GM12874 (cell line): ENCODE data around the gene LCN12.

Experiments
- TF ChIP-seq, protein P1 (sequence below): IDR thresholded peaks from 2 replicates; pipeline ENCODE4 v1.5.1; 2011; ENCODE audit warnings: low read depth, mild to moderate bottlenecking, control low read depth, low read length, moderate library complexity; ENCODE audit not compliant: insufficient read depth

Gene LCN12

DNA sequence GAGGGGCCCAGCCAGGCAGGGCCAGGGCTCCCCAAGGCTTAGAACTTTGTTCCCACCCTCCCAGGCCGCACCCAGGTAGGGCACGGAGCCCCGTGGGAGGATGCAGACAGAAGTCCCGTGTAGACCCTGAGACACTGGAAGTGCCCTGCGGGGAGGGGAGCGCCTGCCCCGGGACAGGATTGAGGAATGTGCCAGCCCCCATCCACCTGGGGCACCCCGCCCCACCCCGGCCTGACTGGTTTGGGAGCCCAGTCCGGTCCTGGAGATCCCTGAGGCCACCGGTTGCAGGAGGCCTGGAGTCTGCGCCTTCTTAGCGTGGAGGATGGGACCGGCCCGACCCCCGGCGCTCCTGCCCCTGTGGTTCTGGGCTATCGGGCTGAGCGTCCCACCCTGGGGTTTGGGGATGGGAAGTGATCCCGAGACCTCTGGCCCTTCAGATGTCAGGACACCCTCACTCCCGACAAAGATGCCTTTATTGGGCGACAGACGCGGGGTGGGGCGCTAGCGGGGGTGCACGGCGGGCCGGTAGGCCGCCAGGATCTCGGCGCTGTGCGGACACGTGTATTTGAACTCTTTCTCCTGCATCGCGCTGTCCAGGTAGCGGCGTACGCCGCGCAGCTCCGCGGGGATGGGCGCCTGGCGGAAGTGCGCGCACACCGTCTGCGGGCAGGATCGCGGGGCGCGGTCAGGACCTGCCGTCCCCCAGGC lies 42.3 kb downstream of the LCN12 start:
- TF ChIP-seq, protein P1, sequence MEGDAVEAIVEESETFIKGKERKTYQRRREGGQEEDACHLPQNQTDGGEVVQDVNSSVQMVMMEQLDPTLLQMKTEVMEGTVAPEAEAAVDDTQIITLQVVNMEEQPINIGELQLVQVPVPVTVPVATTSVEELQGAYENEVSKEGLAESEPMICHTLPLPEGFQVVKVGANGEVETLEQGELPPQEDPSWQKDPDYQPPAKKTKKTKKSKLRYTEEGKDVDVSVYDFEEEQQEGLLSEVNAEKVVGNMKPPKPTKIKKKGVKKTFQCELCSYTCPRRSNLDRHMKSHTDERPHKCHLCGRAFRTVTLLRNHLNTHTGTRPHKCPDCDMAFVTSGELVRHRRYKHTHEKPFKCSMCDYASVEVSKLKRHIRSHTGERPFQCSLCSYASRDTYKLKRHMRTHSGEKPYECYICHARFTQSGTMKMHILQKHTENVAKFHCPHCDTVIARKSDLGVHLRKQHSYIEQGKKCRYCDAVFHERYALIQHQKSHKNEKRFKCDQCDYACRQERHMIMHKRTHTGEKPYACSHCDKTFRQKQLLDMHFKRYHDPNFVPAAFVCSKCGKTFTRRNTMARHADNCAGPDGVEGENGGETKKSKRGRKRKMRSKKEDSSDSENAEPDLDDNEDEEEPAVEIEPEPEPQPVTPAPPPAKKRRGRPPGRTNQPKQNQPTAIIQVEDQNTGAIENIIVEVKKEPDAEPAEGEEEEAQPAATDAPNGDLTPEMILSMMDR, result no peak

DNA sequence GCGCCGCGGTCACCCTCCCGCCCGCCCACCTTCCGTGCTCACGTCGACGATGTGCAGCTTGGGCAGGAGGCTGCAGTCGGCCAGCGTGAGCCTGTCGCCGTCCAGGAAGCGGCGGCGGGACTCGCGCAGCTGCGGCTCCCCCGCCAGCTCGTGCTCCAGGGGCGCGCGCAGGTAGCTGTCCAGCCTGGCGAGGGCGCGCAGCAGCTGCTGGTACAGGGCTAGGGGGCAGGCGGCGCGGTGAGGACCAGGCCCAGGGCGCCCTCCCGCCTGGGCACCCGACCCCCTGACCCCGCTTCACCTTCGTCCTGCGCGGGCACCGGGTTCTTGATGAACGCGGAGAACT lies 42.8 kb downstream of the LCN12 start:
- TF ChIP-seq, protein P1, result no peak

DNA sequence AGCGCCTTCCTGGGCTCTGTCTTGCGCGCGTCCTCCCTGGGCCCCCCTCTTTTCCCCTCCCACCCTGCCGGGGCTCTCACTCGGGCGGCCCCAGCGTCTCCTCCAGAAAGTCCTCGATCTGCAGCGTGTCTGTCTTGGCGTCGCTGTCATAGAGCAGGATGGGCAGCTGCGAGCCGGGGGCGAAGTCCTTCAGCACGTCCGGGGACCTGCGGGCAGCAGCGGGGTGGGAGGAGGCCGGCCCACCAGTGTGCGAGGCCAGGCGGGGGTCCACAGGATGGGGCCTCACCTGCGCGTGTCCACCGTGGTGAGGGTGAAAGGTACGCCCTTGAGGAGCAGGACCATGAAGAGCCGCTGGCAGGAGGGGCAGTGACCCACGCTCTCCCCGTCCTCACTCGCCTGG lies 43.3 kb downstream of the LCN12 start:
- TF ChIP-seq, protein P1, result no peak

DNA sequence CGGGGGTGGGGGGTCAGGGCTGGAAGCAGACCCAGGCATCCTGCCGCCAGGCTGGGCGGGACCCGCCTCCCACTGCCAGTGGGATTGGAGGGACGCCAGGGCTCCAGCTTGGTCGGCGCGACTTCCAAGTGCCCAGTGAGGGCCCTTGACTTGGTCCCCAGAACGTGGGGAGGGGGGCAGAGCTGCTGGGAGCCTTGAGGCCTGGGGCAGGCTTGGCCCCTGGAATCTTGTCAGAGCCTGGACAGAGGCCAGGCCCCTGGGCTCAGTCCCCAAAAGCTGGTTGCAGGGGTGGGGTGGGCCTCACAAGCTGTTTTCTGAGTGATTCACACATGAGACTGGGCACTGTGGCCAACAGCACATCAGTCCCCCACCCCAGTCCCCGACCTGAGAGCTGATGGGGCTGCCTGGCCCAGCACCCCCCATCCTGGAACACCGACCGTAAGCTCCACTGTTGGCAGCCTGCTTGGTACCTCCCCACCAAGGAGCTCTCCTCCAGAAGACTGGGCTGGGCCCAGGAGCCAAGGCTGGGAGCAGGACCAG lies 43.8 kb downstream of the LCN12 start:
- TF ChIP-seq, protein P1, result no peak

DNA sequence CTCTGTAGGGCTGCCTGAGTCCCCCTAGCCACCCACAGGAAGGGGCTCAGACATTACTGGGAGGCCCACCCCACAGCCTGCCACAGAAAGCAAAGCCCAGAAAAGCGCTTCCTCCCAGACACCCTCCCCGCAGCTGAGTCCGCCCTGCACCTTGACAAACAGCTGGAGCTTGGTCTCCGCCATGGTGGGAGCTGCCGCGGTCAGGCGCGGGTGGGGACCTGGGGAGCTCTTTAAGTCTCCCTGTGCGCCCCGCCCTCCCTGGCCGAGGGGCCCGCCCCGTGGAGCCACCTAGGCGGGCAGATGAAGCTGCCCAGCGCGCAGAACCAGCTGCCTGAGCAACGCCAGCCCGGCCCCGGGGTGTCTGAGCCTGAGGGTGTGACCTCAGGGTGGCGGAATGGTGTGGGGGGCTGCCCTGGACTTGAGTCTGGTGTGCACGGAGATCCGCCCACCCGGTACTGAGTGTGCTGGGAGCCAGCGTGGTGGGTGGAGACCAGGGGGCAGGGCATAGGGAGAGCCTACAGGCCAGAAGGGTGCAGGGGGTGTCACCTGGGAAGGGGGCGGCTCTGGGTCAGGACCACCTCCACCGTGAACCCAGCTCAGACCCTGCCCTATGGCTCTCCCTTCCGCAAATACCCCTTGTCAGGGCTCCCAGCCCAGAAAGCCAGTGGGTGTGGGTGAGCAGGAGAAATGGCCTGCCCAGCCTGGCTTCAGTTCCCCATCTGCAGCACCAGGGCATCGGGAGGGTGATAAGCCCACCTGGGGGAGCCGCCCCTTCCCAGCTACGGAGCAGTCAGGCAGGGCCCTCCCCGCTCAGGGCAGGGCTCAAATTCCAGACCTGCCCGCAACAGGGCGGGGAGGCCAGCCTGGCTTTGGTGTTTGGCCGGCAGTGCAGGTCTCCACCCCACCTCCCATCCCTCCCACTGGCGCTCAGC lies 44.6 kb downstream of the LCN12 start, which contains the start of gene CLIC3:
Gene CLIC3, minus strand, starts transcription at position 208 of the 932 bp plus-strand sequence. Its CDS starts 25 bp downstream, at position 183.
- TF ChIP-seq, protein P1, result no peak

DNA sequence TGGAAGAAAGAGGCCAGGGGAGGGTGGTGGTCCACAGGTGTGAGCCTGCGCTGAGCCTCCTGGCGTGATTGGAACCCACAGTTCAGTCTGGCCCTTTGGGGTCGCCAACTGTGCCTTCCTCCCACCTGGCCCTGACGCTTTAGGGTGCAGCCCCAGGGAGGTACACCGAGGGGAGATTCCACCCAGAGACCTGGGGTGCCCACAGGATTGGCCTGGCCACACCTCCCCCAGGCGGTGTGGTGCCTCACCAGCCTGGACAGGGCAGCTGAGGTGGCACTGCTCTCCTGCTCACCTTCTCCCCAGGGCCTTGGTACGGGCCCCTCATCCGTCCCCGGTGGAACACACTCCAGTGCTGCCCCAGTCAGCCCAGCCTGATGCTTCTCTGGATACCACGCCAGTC lies 45.3 kb downstream of the LCN12 start:
- TF ChIP-seq, protein P1, result no peak

DNA sequence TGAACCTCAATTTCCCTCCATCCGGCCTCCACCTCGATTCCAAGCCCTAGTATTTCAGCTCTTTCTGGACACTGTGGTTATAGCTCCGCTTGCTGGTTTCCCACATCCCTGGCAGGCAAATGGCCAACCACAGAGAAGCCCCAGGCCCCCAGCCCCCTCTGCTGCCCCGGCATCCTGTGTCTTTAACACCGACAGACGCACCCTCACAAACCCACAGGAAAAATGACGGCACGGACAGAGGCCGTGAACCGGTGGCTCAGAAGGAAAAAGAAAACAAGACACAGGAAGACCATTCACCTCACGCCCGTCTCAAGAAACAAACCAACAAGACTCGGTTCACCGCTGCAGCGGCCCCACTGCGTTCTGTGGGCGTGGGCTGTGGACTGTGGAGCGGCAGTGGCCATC lies 45.8 kb downstream of the LCN12 start:
- TF ChIP-seq, protein P1, result no peak
